Measurements from ENCODE around the gene BICDL1.

Gene BICDL1

DNA sequence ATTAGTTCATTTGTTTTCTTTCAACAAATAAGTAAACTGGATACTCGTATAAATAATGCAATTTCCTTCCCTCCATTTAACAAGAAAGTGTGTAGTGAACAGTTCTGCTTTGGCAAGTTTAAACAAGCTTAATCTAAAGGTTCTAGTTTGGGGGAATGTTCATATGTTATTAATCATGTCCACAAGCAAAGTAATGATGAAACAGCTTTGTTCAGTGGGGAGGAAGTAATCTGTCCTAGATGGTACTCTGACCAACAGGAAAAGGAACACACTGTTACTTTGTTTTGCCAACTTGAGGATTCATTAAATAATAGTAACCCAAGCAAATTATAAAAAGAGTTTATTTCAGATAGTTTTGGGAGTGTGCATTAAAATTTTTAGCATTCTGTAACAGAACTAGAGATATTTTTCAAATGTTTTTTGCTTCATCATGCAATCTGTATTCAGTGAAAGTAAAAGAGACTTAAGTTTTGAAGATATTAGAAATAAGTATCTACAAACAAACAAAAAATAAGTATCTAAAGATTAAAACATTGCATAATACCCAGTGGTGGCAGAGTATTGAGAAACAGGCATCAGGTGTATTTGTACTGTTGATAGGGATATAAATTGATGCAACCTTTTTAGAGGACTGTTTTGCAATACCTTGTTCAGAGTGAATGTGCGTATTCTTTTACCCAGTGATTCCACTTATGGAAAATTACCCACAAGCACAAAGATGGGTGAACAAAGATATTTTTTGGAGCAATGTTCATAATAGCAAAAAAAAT is 66.4 kb downstream of the BICDL1 start:
- DNase-seq (ENCODE audit: low read depth, low spot score) = no peak

- no peak for DNase-seq (ENCODE audit: low read depth, low spot score)
Observed at GRCh38 chr12:120056739-120057138, 67.7 kb downstream of the BICDL1 start.

DNA sequence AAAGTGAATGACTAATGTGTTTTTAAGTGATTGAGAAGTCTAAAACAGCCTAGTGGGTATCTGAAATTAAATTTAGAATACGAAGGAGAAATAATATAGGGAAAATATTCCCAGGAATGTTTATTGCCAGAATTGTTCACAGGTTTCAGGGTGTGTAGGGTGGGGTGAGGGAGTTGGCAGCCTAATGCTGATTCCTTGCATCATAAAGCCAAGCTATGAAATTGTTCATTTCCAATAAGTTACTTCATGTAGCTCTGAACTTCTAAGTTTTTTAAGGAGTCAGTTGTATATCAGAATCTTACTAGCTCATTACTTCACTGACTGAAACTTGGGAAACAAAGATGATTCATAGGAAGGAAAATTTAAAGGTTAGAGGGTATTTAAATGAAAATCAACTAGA is 71.2 kb downstream of the BICDL1 start:
- no peak for DNase-seq (ENCODE audit: low read depth, low spot score)

GRCh38 chr12:120060717-120061116 is 71.7 kb downstream of the BICDL1 start:
- DNase-seq (ENCODE audit: low read depth, low spot score) = no peak

DNA sequence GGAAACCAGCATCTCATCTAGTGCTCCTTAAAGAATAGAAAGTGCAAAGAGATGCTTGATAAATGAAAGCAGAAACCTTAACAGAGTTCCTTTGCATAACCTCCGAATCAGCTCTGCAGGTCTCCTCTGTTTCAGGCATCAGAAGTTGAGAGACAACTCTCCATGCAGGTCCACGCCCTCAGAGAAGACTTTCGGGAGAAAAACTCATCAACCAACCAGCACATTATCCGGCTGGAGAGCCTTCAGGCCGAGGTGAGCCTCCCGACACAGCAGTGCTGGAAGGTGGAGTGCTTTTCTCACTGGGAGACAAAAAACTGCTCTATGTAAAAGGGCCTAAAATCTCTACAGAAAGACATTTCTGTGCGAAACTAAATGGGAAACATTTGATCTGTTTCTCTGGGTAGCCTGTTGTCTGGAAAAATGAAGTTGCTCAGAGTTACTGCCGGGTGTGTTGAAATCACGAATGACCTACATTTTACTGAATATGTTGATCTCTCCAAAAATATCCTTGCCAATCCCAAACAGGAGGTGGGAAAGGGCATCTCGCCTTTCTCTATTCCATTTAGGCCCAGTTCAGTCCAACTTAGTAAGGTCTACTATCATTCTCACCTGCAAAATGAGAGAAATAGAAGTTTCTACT is 72.7 kb downstream of the BICDL1 start:
- no peak for DNase-seq (ENCODE audit: low read depth, low spot score)

DNA sequence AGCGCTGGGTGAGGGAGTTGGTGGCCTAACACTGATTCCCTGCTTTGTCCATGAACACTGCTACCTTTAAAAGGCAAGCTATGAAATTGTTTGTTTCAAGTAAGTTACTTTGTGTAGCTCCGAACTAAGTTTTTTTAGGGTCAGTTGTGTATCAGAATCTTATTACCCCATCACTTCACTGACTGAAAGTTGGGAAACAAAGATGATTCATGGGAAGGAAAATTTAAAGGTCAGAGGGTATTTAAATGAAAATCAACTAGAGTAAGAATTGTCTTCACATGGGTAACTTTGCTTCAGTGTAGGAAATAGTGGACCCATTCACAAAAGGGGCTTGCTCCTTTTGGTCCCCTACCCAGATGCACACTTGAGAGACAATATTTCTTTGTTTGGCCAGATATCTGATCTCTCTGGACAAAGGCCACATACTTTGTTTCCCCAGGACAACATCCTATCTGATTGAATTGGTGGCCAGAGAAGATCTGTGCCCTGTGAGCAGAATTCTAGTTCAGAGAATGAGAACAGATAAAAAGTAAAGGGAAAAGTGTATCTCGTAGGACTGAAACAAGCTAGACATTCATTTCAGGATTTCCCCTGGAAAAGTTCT is 74.0 kb downstream of the BICDL1 start:
- DNase-seq (ENCODE audit: low read depth, low spot score) = no peak

- DNase-seq (ENCODE audit: low read depth, low spot score) = no peak
Observed at GRCh38 chr12:120064054-120064940, 75.3 kb downstream of the BICDL1 start.

GRCh38 chr12:120065472-120065871 is 76.4 kb downstream of the BICDL1 start:
- no peak for DNase-seq (ENCODE audit: low read depth, low spot score)

GRCh38 chr12:120066341-120066740 is 77.3 kb downstream of the BICDL1 start:
- no peak for DNase-seq (ENCODE audit: low read depth, low spot score)

- no peak for DNase-seq (ENCODE audit: low read depth, low spot score)
Observed at GRCh38 chr12:120067084-120067869, 78.2 kb downstream of the BICDL1 start.

GRCh38 chr12:120067901-120068300 is 78.9 kb downstream of the BICDL1 start:
- DNase-seq (ENCODE audit: low read depth, low spot score) = no peak

DNA sequence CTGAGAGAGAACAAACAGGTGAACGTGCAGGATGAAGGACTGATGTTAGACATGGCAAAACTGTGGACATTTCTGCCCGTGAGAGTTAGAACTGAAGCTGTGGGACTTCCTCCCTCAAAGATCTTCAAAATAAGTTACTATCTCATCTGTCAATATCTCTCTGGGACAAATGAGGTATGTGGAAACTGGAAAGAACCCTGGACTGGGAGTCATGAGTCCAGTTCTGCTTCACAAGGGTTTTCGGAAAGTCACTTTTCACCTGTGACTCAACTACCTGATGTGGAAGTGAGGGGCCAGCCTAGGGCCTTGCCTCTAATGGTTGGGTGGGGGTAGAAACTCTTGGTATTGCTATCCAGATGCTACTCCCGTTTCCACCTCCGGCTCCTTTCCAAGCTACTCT is 80.2 kb downstream of the BICDL1 start:
- no peak for DNase-seq (ENCODE audit: low read depth, low spot score)

DNA sequence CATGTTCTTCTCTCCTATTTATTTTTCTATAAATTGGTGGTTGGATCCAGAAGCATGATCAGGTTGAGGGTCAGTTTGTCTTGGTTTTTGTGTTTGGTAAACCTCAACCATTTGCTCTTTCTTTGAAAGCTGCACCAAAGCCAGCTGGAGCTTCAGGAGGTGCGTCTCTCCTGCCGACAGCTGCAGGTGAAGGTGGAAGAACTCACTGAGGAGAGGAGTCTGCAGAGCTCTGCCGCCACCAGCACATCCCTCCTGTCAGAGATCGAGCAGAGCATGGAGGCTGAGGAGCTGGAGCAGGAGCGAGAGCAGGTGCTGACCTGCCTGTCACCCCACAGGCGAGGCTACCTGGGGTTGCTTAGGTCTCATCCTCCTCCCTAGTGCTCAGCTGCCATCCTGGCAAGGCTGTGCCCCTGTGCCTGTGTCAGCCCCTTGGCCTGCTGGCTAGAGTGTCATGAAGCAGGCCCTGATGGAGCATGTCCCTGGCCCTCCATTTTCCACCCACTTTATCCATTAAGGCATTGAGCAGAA is 82.5 kb downstream of the BICDL1 start:
- no peak for DNase-seq (ENCODE audit: low read depth, low spot score)

- DNase-seq (ENCODE audit: low read depth, low spot score) = no peak
Observed at GRCh38 chr12:120072472-120073249, 83.6 kb downstream of the BICDL1 start.

DNA sequence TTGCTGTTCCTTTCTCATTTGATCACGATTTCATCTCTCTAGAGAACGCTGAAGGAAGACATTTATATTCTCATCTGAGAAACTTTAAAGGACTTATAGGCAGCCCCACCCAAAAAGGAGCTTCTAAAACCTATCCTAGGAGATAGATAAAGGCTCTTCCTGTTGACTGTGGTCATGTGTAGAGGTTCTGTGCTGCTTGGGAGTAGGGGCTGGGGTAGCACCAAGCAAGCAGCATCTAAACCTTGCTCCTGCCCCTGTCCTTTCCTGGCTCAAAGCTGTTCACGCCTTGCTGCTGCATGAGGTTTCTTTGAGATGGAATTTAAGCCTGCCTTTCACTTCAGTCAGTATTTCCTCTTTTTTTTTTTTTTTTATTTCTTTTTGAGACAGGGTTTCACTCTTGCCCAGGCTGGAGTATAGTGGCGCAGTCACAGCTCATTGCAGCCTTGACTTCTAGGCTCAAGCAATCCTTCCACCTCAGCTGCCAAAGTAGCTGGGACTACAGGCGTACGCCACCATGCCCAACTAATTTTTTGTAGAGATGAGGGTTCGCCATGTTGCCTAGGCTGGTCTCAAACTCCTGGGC is 86.1 kb downstream of the BICDL1 start:
- no peak for DNase-seq (ENCODE audit: low read depth, low spot score)

- no peak for DNase-seq (ENCODE audit: low read depth, low spot score)
Observed at GRCh38 chr12:120076651-120077050, 87.6 kb downstream of the BICDL1 start.

DNA sequence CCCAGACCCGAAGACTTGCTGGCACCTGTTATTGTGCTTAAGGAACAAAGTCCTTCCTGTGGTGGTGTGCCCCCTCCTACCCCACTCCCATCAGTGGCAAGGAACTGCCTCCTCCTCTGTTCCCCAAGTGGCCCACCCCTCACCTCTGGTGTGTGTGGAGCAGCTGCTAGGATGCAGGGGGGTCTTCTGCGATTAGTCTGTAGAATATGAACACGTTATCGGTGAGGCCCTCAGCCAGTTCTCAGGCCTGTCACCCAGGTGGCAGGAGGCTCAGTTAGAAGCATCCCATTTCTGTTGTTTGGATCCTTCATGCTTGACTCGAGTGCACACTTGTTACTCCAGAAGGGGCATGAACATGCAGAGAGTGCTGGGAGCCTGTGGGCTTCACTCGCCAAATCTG is 88.2 kb downstream of the BICDL1 start:
- no peak for DNase-seq (ENCODE audit: low read depth, low spot score)

DNA sequence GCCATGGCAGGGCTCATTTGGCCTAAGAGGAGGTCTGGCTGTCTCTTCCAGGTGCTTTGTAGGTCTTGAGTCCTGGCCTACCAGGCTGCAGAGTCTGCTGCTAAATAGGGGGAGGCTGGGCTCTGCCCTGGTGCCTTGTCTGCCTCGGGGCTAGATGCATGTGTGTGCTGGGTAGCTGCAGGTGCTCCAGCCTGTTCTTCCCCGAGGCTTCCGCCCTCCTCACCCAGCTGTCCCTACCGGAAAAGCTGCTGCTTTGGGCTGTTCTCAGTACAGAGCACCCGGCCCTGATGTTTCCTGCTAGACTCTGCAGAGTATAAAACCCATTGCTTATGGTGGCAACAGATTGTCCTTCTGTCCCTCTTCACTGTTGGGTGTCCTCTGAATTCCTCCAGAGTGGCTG is 89.8 kb downstream of the BICDL1 start:
- no peak for DNase-seq (ENCODE audit: low read depth, low spot score)

All from activated naive CD8-positive, alpha-beta T cell treated with anti-CD3 and anti-CD28 coated beads, Interleukin-2, amount 50 U/mL, for 16 hours (primary cell).